MM.1S (cell line): ENCODE results near the gene ENO3.

Experiments
- CTCF ChIP-seq: fragments of 300-600 bp; sonication (generic); IDR thresholded peaks from 2 replicates; pipeline ENCODE4 v1.5.1; 2016; ENCODE audit warnings: antibody characterized with exemption, low read length, mixed read lengths
- EZH2phosphoT487 ChIP-seq: fragments of 300-600 bp; sonication (generic); IDR thresholded peaks from 2 replicates; pipeline ENCODE4 v1.6.1; 2018; ENCODE audit warnings: antibody characterized with exemption, low read length

GRCh38 chr17:4999430-5000093 is 48.6 kb downstream of the ENO3 start:
- TF ChIP-seq CTCF (no peak), EZH2phosphoT487 (no peak)
